GM12878 (cell line): ENCODE data around the gene PHPT1. TPM values are rescaled to one million over a fixed set of nuclear protein-coding genes. Genes with fewer than 3 reads are reported as not detected.

Experiments used
- BCL11A ChIP-seq: IDR thresholded peaks from 2 replicates; pipeline ENCODE4 v1.6.1; 2011; ENCODE audit warnings: low read depth, low read length
- CTCF ChIP-seq, 3 experiments: IDR thresholded peaks in 2 of 3; conservative IDR thresholded peaks in 1 of 3; 2 replicates each; pipeline ENCODE4 v1.5.1; 2011; ENCODE audit warnings: low read depth in 3 of 3, low read length in 3 of 3, mild to moderate bottlenecking in 3 of 3, control low read depth in 2 of 3, moderate library complexity in 2 of 3, inconsistent platforms in 1 of 3, mixed read lengths in 1 of 3; ENCODE audit not compliant: control insufficient read depth in 2 of 3, insufficient read depth in 1 of 3; ENCODE audit errors: extremely low read depth in 1 of 3
- DPF2 ChIP-seq: fragments of 450-650 bp; IDR thresholded peaks from 2 replicates; pipeline ENCODE4 v1.6.1; 2017; ENCODE audit warnings: mild to moderate bottlenecking
- E2F4 ChIP-seq: IDR thresholded peaks from 2 replicates; pipeline ENCODE4 v1.6.1; 2012; ENCODE audit warnings: low read depth, low read length, improper control_type of control experiment
- ELK1 ChIP-seq: IDR thresholded peaks from 2 replicates; pipeline ENCODE4 v1.6.1; 2012; ENCODE audit warnings: low read depth, low read length, improper control_type of control experiment
- HDAC6 ChIP-seq: fragments of 200-600 bp; sonication (generic); IDR thresholded peaks from one replicate; pipeline ENCODE4 v1.8.0; 2017; ENCODE audit warnings: antibody characterized with exemption; ENCODE audit not compliant: unreplicated experiment
- IRF4 ChIP-seq: IDR thresholded peaks from 2 replicates; pipeline ENCODE4 v1.6.1; 2011; ENCODE audit warnings: low read depth, low read length
- KDM1A ChIP-seq: fragments of 200-600 bp; sonication (generic); IDR thresholded peaks from 2 replicates; pipeline ENCODE4 v1.6.1; 2016; ENCODE audit warnings: borderline replicate concordance
- PML ChIP-seq: IDR thresholded peaks from 2 replicates; pipeline ENCODE4 v1.6.1; 2012; ENCODE audit warnings: low read length, inconsistent platforms
- POLR2AphosphoS2 ChIP-seq: IDR thresholded peaks from 2 replicates; pipeline ENCODE4 v1.6.1; 2011; ENCODE audit warnings: low read depth, mild to moderate bottlenecking, low read length, improper control_type of control experiment, moderate library complexity
- RAD21 ChIP-seq: IDR thresholded peaks from 2 replicates; pipeline ENCODE4 v1.6.1; 2011; ENCODE audit warnings: mild to moderate bottlenecking, low read depth, low read length, moderate library complexity; ENCODE audit not compliant: insufficient read depth
- RAD51 ChIP-seq: fragments of 450-650 bp; IDR thresholded peaks from 2 replicates; pipeline ENCODE4 v1.6.1; 2016; ENCODE audit warnings: moderate library complexity, mild to moderate bottlenecking, inconsistent platforms
- RB1 ChIP-seq: fragments of 450-650 bp; formaldehyde crosslinking; IDR thresholded peaks from 2 replicates; pipeline ENCODE4 v1.6.1; 2017; ENCODE audit warnings: mild to moderate bottlenecking, borderline replicate concordance
- SIN3A ChIP-seq: IDR thresholded peaks from 2 replicates; pipeline ENCODE4 v1.6.1; 2012; ENCODE audit warnings: low read depth, low read length, improper control_type of control experiment
- SMAD5 ChIP-seq: IDR thresholded peaks from 2 replicates; pipeline ENCODE4 v1.6.1; 2016; ENCODE audit warnings: antibody characterized with exemption, low read depth
- ZBED1 ChIP-seq: IDR thresholded peaks from 2 replicates; pipeline ENCODE4 v1.6.1; 2016; ENCODE audit warnings: borderline replicate concordance
- polyA plus RNA-seq, 11 experiments: library from polyadenylated mRNA; depleted of rRNA in 4 of 11; unstranded in 6 of 11; stranded (reverse) in 5 of 11; fragments of >200 nt; fragmentation: Nextera tagmentation in 4 of 11; fragmentation: Illumina TruSeq in 1 of 11; extraction: Ambion mirVana in 4 of 11; extraction: Trizol in 1 of 11; gene quantifications; 1 replicate in 1 of 11; 2 replicates in 10 of 11; pipeline versions ENCODE4 v1.2.1 to v1.2.3, GENCODE V29; 2011 to 2016; ENCODE audit warnings: inconsistent platforms in 2 of 11, missing spikeins in 2 of 11, low read depth in 1 of 11
- total RNA-seq, 4 experiments: library from RNA; depleted of rRNA in 3 of 4; stranded (reverse); fragments of >200 nt in 3 of 4; fragmentation: Illumina TruSeq in 1 of 4; extraction: Trizol in 1 of 4; gene quantifications; 2 replicates each; pipeline versions ENCODE4 v1.2.1 to v1.2.3, GENCODE V29; 2013 to 2021

The PHPT1 gene
- total and polyA plus RNA-seq, 10 of the 15 experiments (the other 5 are each of a cell fraction or from before 2014, with no cell fraction given): 56.2 to 323 (median 140) TPM

GRCh38 chr9:136807281-136808074 is 41.7 kb upstream of the PHPT1 start, which contains the start of gene RABL6 (continued):
- no peak for TF ChIP-seq BCL11A
- TF ChIP-seq DPF2: no peak; the same call in 1 of the 2 replicates
- no peak for TF ChIP-seq KDM1A
- peak; percentile 54; the same call in 1 of the 2 replicates for TF ChIP-seq PML
- no peak for TF ChIP-seq CTCF (IDR thresholded peaks at IDR 0.05 in 2 of 3, conservative IDR thresholded peaks at IDR 0.05 in 1 of 3; ENCODE audit: control insufficient read depth in 2 of 3, extremely low read depth in 1 of 3, insufficient read depth in 1 of 3, low read depth in 3 of 3, low read length in 3 of 3)
- no peak for TF ChIP-seq E2F4
- no peak for TF ChIP-seq HDAC6
- 0 out of 2 replicates have a peak, but pooled peaks have one; percentile 22 for TF ChIP-seq ELK1
- TF ChIP-seq RAD51: no peak
- no peak for TF ChIP-seq RAD21
- peak; percentile 53; the same call in 1 of the 2 replicates for TF ChIP-seq SMAD5
- TF ChIP-seq IRF4: no peak
- TF ChIP-seq RB1: peak; percentile 82; the same call in 1 of the 2 replicates
- TF ChIP-seq ZBED1: no peak
- TF ChIP-seq SIN3A: no peak
- TF ChIP-seq POLR2AphosphoS2: peak; percentile 66
